ENCODE measurements around the gene TSEN34.
"Not testable (repeated sequence)": the region's sequence is repeated elsewhere in the genome, so short reads cannot be mapped to it uniquely, and the experiment has no call there.

DNA sequence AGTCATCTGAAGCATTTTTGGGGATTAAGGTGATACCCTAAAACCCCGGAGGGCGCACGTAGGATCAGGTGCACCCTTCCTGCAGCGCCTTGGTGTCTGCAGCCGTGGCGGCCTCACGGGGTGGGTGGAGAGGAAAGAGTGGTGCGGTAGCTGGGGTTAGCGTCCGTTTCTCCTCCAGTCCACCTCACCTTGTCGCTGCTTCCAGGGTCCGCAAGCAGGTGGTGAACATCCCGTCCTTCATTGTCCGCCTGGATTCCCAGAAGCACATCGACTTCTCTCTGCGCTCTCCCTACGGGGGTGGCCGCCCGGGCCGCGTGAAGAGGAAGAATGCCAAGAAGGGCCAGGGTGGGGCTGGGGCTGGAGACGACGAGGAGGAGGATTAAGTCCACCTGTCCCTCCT lies 16.1 kb downstream of the TSEN34 start:
- not testable (repeated sequence) for TF ChIP-seq POLR2A (IDR thresholded peaks at IDR 0.05; ENCODE audit: low read length); GATA1 (IDR thresholded peaks at IDR 0.05; ENCODE audit: low read depth, low read length)

Data from erythroblast (primary cell).